HepG2 (cell line): ENCODE results near the gene PCSK6. TPM values are rescaled to one million over a fixed set of nuclear protein-coding genes. Genes with fewer than 3 reads are reported as not detected.
A peak's percentile ranks its signal among the peaks of the same experiment; 100 is the strongest.

Experiments used
- ARID2 ChIP-seq: sonication (generic); formaldehyde crosslinking; IDR thresholded peaks from 2 replicates; pipeline ENCODE4 v1.8.1; 2022; ENCODE audit warnings: mild to moderate bottlenecking, missing genetic modification reagents, borderline replicate concordance
- ASH2L ChIP-seq: fragments of 300-600, 200-600 bp; sonication (generic); IDR thresholded peaks from 2 replicates; pipeline ENCODE4 v1.7.0; 2017; ENCODE audit warnings: low read depth, mild to moderate bottlenecking, moderate library complexity, mixed read lengths, low read length; ENCODE audit not compliant: insufficient read length
- CEBPB ChIP-seq: IDR thresholded peaks from 2 replicates; pipeline ENCODE4 v1.6.1; 2011; ENCODE audit warnings: low read depth, low read length, improper control_type of control experiment, borderline replicate concordance
- ERF ChIP-seq: IDR thresholded peaks from 2 replicates; pipeline ENCODE4 v1.6.1; 2018; ENCODE audit warnings: missing biosample characterization, missing genetic modification reagents
- HMG20A ChIP-seq: IDR thresholded peaks from 2 replicates; pipeline ENCODE4 v1.6.1; 2016; ENCODE audit warnings: borderline replicate concordance
- HNF4A ChIP-seq: sonication (generic); formaldehyde crosslinking; IDR thresholded peaks from 2 replicates; pipeline ENCODE4 v1.4.0; 2020; ENCODE audit warnings: missing genetic modification reagents
- KMT2B ChIP-seq: IDR thresholded peaks from 2 replicates; pipeline ENCODE4 v1.6.1; 2016; ENCODE audit warnings: missing genetic modification reagents, missing compliant biosample characterization
- MLX ChIP-seq: IDR thresholded peaks from 2 replicates; pipeline ENCODE4 v1.6.1; 2016
- RBM22 ChIP-seq: fragments of 200-400 bp; formaldehyde crosslinking; optimal IDR thresholded peaks from 2 replicates; pipeline ENCODE3; 2017; ENCODE audit warnings: mild to moderate bottlenecking, low read length, moderate library complexity
- RFXANK ChIP-seq: IDR thresholded peaks from 2 replicates; pipeline ENCODE4 v1.6.1; 2016
- SIX1 ChIP-seq: sonication (generic); formaldehyde crosslinking; IDR thresholded peaks from 2 replicates; pipeline ENCODE4 v1.4.0; 2020; ENCODE audit warnings: missing genetic modification reagents, borderline replicate concordance
- SP5 ChIP-seq: IDR thresholded peaks from 2 replicates; pipeline ENCODE4 v1.6.1; 2016; ENCODE audit warnings: low read depth, borderline replicate concordance
- TBX3 ChIP-seq: fragments of 450-650 bp; IDR thresholded peaks from 2 replicates; pipeline ENCODE4 v1.6.1; 2017; ENCODE audit warnings: antibody characterized with exemption, mild to moderate bottlenecking, inconsistent platforms, borderline replicate concordance
- UBTF ChIP-seq: sonication (generic); formaldehyde crosslinking; IDR thresholded peaks from 2 replicates; pipeline ENCODE4 v1.4.0; 2020; ENCODE audit warnings: mild to moderate bottlenecking, missing genetic modification reagents
- USF2 ChIP-seq, 2 experiments: sonication (generic) in 1 of 2; formaldehyde crosslinking in 1 of 2; IDR thresholded peaks; 2 replicates each; pipeline versions ENCODE4 v1.5.1 to v1.6.1; 2011 to 2020; ENCODE audit warnings: borderline replicate concordance in 1 of 2, low read depth in 1 of 2, low read length in 1 of 2, mild to moderate bottlenecking in 1 of 2, missing genetic modification reagents in 1 of 2, moderate library complexity in 1 of 2
- ZBTB46 ChIP-seq: sonication (generic); formaldehyde crosslinking; IDR thresholded peaks from 2 replicates; pipeline ENCODE4 v1.4.0; 2020; ENCODE audit warnings: mild to moderate bottlenecking, missing genetic modification reagents, borderline replicate concordance
- ZC3H13 ChIP-seq: sonication (generic); formaldehyde crosslinking; IDR thresholded peaks from 2 replicates; pipeline ENCODE4 v1.8.1; 2023; ENCODE audit warnings: mild to moderate bottlenecking, missing genetic modification reagents, moderate library complexity
- ZNF317 ChIP-seq: sonication (generic); formaldehyde crosslinking; IDR thresholded peaks from 2 replicates; pipeline ENCODE4 v1.5.0; 2020; ENCODE audit warnings: mild to moderate bottlenecking, missing genetic modification reagents
- ZNF770 ChIP-seq: sonication (generic); formaldehyde crosslinking; IDR thresholded peaks from 2 replicates; pipeline ENCODE4 v1.5.0; 2020; ENCODE audit warnings: mild to moderate bottlenecking, missing genetic modification reagents
- polyA plus RNA-seq, 8 experiments: library from polyadenylated mRNA; depleted of rRNA in 3 of 8; stranded (reverse) in 7 of 8; unstranded in 1 of 8; fragments of >200 nt; fragmentation: Illumina TruSeq in 4 of 8; extraction: Trizol in 4 of 8; gene quantifications; 2 replicates each; pipeline versions ENCODE4 v1.2.1 to v1.2.3, GENCODE V29; 2011 to 2016; ENCODE audit warnings: low read depth in 4 of 8, missing spikeins in 1 of 8, mixed read lengths in 1 of 8; ENCODE audit not compliant: insufficient read depth in 1 of 8
- total RNA-seq, 5 experiments: library from RNA; depleted of rRNA; stranded (reverse); fragments of >200 nt; fragmentation: Illumina TruSeq; extraction: Trizol; gene quantifications; 2 replicates each; pipeline ENCODE4 v1.2.3, GENCODE V29; 2016; ENCODE audit warnings: low read depth in 1 of 5

Gene PCSK6
- total and polyA plus RNA-seq, 2 of the 13 experiments (the other 11 are each of a cell fraction or from before 2014, with no cell fraction given) = 56.5 to 155 TPM

- TF ChIP-seq USF2 (IDR thresholded peaks at IDR 0.05; ENCODE audit: low read depth, low read length) = no peak
- TF ChIP-seq USF2 (CRISPR knock-in tag; IDR thresholded peaks at IDR 0.05; ENCODE audit: borderline replicate concordance) = peak; percentile 26; the same call in 1 of the 2 replicates
- TF ChIP-seq ASH2L = peak; percentile 81
- peak; percentile 87 for TF ChIP-seq HMG20A (CRISPR knock-in tag)
- peak; percentile 92 for TF ChIP-seq CEBPB
- TF ChIP-seq ZNF770 (CRISPR knock-in tag) = no peak
- peak; percentile 1 for TF ChIP-seq RBM22
- TF ChIP-seq RFXANK = no peak
- TF ChIP-seq MLX (CRISPR knock-in tag) = peak; percentile 86; the same call in 1 of the 2 replicates
- TF ChIP-seq HNF4A (CRISPR knock-in tag) = peak; percentile 90
- peak; percentile 41; the same call in 1 of the 2 replicates for TF ChIP-seq TBX3
- 0 out of 2 replicates have a peak, but pooled peaks have one; percentile 20 for TF ChIP-seq KMT2B
- peak; percentile 52 for TF ChIP-seq SP5 (CRISPR knock-in tag)
- TF ChIP-seq ERF = peak; percentile 96
- peak; percentile 72 for TF ChIP-seq ZC3H13 (CRISPR knock-in tag)
- 0 out of 2 replicates have a peak, but pooled peaks have one; percentile 6 for TF ChIP-seq ARID2 (CRISPR knock-in tag)
- TF ChIP-seq ZNF317 (CRISPR knock-in tag) = no peak; the same call in 1 of the 2 replicates
- TF ChIP-seq SIX1 (CRISPR knock-in tag) = peak; percentile 17; the same call in 1 of the 2 replicates
- peak; percentile 93 for TF ChIP-seq UBTF (CRISPR knock-in tag)
- TF ChIP-seq ZBTB46 (CRISPR knock-in tag) = no peak
Observed at GRCh38 chr15:101528108-101528916, 38.8 kb upstream of the PCSK6 start (continued).
